HCT116 (cell line): ENCODE data around the gene NPB. TPM values are rescaled to one million over a fixed set of nuclear protein-coding genes. Genes with fewer than 3 reads are reported as not detected.
A peak's percentile ranks its signal among the peaks of the same experiment; 100 is the strongest.

ENCODE experiments used
- ATAC-seq: fragments of 200-7000 bp; cut with Tn5 transposase; 2 replicates; pipeline ENCODE4 v1.9.1; 2020; ENCODE audit warnings: mild to moderate bottlenecking, moderate library complexity
- BruUV-seq: library from RNA; stranded (reverse); fragments of 400-500 nt; replicated peaks from 2 replicates; lab custom pipeline; 2021; lab: Mats Ljungman, UMichigan
- CTCF ChIA-PET: fragments of 300-600 bp; sonication (Branson Sonifier 250); formaldehyde crosslinking; loops from one replicate; lab custom pipeline; 2021; ENCODE audit warnings: antibody characterized with exemption; lab: Charles Lee
- POLR2A ChIA-PET: fragments of 300-600, 350-600 bp; sonication (Branson Sonifier 250); formaldehyde crosslinking; loops from one replicate; lab custom pipeline; 2021; ENCODE audit warnings: antibody characterized with exemption; lab: Charles Lee
- RAD21 ChIA-PET, 2 experiments: fragments of 300-600 bp; sonication (Branson Sonifier 250); formaldehyde crosslinking; loops; one replicate each; lab custom pipeline; 2023; ENCODE audit warnings: low total read pairs in 2 of 2; ENCODE audit not compliant: uncharacterized antibody in 2 of 2, unreplicated experiment in 2 of 2, low non-redundant PET in 1 of 2; lab: Charles Lee
- DNase-seq: peaks from one replicate; pipeline ENCODE4 v3.0.0-alpha.2; 2010; ENCODE audit warnings: low read depth, low spot score
- H2AFZ ChIP-seq: fragments of 200-600 bp; shearing (Covaris generic), sonication (generic); 2 replicates; pipeline ENCODE4 v1.6.1; 2017; ENCODE audit warnings: low read depth, mixed run types, mixed read lengths, antibody characterized with exemption, low read length; ENCODE audit not compliant: poor library complexity, severe bottlenecking
- H3K27ac ChIP-seq: 2 replicates; pipeline ENCODE4 v1.5.1; 2012; ENCODE audit warnings: low read depth, low read length
- H3K27me3 ChIP-seq: fragments of 200-600 bp; sonication (generic); 2 replicates; pipeline ENCODE4 v1.6.1; 2016; ENCODE audit warnings: mixed run types, low read length, mixed read lengths; ENCODE audit not compliant: insufficient read depth
- H3K36me3 ChIP-seq, 2 experiments: fragments of 200-500 bp in 1 of 2; fragments of 200-600 bp in 1 of 2; sonication (Bioruptor generic) in 1 of 2; sonication (generic) in 1 of 2; 2 replicates each; pipeline versions ENCODE4 v1.5.1 to v1.6.1; 2014 to 2016; ENCODE audit warnings: low read length in 2 of 2, inconsistent platforms in 1 of 2, mixed read lengths in 1 of 2, mixed run types in 1 of 2; ENCODE audit not compliant: insufficient read depth in 2 of 2, control insufficient read depth in 1 of 2
- H3K4me1 ChIP-seq, 2 experiments: fragments of 200-600 bp in 1 of 2; sonication (generic) in 1 of 2; 2 replicates each; pipeline versions ENCODE4 v1.5.1 to v1.6.1; 2012 to 2017; ENCODE audit warnings: low read length in 2 of 2, inconsistent platforms in 1 of 2, mild to moderate bottlenecking in 1 of 2, mixed read lengths in 1 of 2, mixed run types in 1 of 2, moderate library complexity in 1 of 2; ENCODE audit not compliant: insufficient read depth in 2 of 2, control insufficient read depth in 1 of 2
- H3K4me2 ChIP-seq: fragments of 200-600 bp; sonication (generic); 2 replicates; pipeline ENCODE4 v1.6.1; 2017; ENCODE audit warnings: mixed run types, low read length, mixed read lengths
- H3K4me3 ChIP-seq, 2 experiments: fragments of 200-600 bp in 1 of 2; sonication (generic) in 1 of 2; replicated peaks in 1 of 2; 2 replicates each; pipeline ENCODE4 v1.5.1; 2011 to 2016; ENCODE audit warnings: low read length in 2 of 2, control low read depth in 1 of 2, low read depth in 1 of 2, mild to moderate bottlenecking in 1 of 2, mixed read lengths in 1 of 2, mixed run types in 1 of 2
- H3K79me2 ChIP-seq: fragments of 200-600 bp; sonication (generic); 2 replicates; pipeline ENCODE4 v1.6.1; 2017; ENCODE audit warnings: mild to moderate bottlenecking, mixed run types, low read length, moderate library complexity, mixed read lengths; ENCODE audit not compliant: insufficient read depth
- H3K9ac ChIP-seq: fragments of 200-600 bp; sonication (generic); 2 replicates; pipeline ENCODE4 v1.6.1; 2016; ENCODE audit warnings: low read length, mixed read lengths
- H3K9me2 ChIP-seq: fragments of 200-600 bp; sonication (generic), shearing (Covaris generic); 2 replicates; pipeline ENCODE4 v1.6.1; 2017; ENCODE audit warnings: mixed run types, mild to moderate bottlenecking, moderate library complexity; ENCODE audit not compliant: insufficient read depth
- H3K9me3 ChIP-seq, 2 experiments: fragments of 200-500 bp in 1 of 2; fragments of 200-600 bp in 1 of 2; sonication (Bioruptor generic) in 1 of 2; sonication (generic) in 1 of 2; 2 replicates each; pipeline ENCODE4 v1.6.1; 2014 to 2017; ENCODE audit warnings: low read length in 2 of 2, mixed read lengths in 2 of 2, inconsistent platforms in 1 of 2, low read depth in 1 of 2, mild to moderate bottlenecking in 1 of 2, mixed run types in 1 of 2, moderate library complexity in 1 of 2; ENCODE audit not compliant: control insufficient read depth in 1 of 2, insufficient read depth in 1 of 2
- H4K20me1 ChIP-seq: fragments of 200-600 bp; sonication (generic), shearing (Covaris generic); 2 replicates; pipeline ENCODE4 v1.6.1; 2017; ENCODE audit warnings: mixed run types, mild to moderate bottlenecking, moderate library complexity; ENCODE audit not compliant: insufficient read depth
- CBX3 ChIP-seq: IDR thresholded peaks from 2 replicates; pipeline ENCODE4 v1.6.1; 2012; ENCODE audit warnings: low read depth
- CTCF ChIP-seq, 3 experiments: fragments of 200-600 bp in 1 of 3; sonication (generic) in 1 of 3; IDR thresholded peaks in 2 of 3; conservative IDR thresholded peaks in 1 of 3; 2 replicates each; pipeline ENCODE4 v1.5.1; 2012 to 2017; ENCODE audit warnings: low read depth in 2 of 3, low read length in 2 of 3, antibody characterized with exemption in 1 of 3, borderline replicate concordance in 1 of 3, control low read depth in 1 of 3, mild to moderate bottlenecking in 1 of 3, mixed read lengths in 1 of 3, mixed run types in 1 of 3, moderate library complexity in 1 of 3; ENCODE audit not compliant: insufficient read depth in 1 of 3
- EGR1 ChIP-seq: IDR thresholded peaks from 2 replicates; pipeline ENCODE4 v1.6.1; 2012; ENCODE audit warnings: low read depth
- ELF1 ChIP-seq: IDR thresholded peaks from 2 replicates; pipeline ENCODE4 v1.6.1; 2012; ENCODE audit warnings: low read depth, borderline replicate concordance
- EZH2 ChIP-seq: fragments of 200-600 bp; sonication (generic); IDR thresholded peaks from 2 replicates; pipeline ENCODE4 v1.6.1; 2017; ENCODE audit warnings: antibody characterized with exemption, mixed run types
- FOSL1 ChIP-seq: IDR thresholded peaks from 2 replicates; pipeline ENCODE4 v1.6.1; 2012; ENCODE audit warnings: low read depth
- JUND ChIP-seq: IDR thresholded peaks from 2 replicates; pipeline ENCODE4 v1.6.1; 2012
- MAX ChIP-seq: IDR thresholded peaks from 2 replicates; pipeline ENCODE4 v1.6.1; 2012
- POLR2AphosphoS5 ChIP-seq: IDR thresholded peaks from 2 replicates; pipeline ENCODE4 v1.6.1; 2011; ENCODE audit warnings: mild to moderate bottlenecking, low read depth, low read length, moderate library complexity
- RAD21 ChIP-seq: IDR thresholded peaks from 2 replicates; pipeline ENCODE4 v1.6.1; 2012; ENCODE audit warnings: low read depth, mild to moderate bottlenecking
- REST ChIP-seq: IDR thresholded peaks from 2 replicates; pipeline ENCODE4 v1.6.1; 2012; ENCODE audit warnings: low read depth
- SIN3A ChIP-seq: IDR thresholded peaks from 2 replicates; pipeline ENCODE4 v1.6.1; 2012; ENCODE audit warnings: low read depth
- SP1 ChIP-seq: IDR thresholded peaks from 2 replicates; pipeline ENCODE4 v1.6.1; 2012; ENCODE audit warnings: low read depth
- YY1 ChIP-seq: IDR thresholded peaks from 2 replicates; pipeline ENCODE4 v1.6.1; 2011; ENCODE audit warnings: low read length, low read depth, moderate library complexity, mild to moderate bottlenecking; ENCODE audit not compliant: insufficient replicate concordance; ENCODE audit errors: extremely low read depth
- ZBTB33 ChIP-seq: IDR thresholded peaks from 2 replicates; pipeline ENCODE4 v1.6.1; 2011; ENCODE audit warnings: mild to moderate bottlenecking, low read length, moderate library complexity; ENCODE audit not compliant: insufficient replicate concordance; ENCODE audit errors: extremely low read depth
- ZFX ChIP-seq: fragments of 450-650 bp; IDR thresholded peaks from 2 replicates; pipeline ENCODE4 v1.6.1; 2017
- ZNF274 ChIP-seq: fragments of 200-500 bp; sonication (Bioruptor generic); IDR thresholded peaks from 2 replicates; pipeline ENCODE4 v1.6.1; 2014; ENCODE audit warnings: mild to moderate bottlenecking, low read depth, low read length, inconsistent platforms
- intact Hi-C: fragments of 100-400 bp; cut with micrococcal nuclease; formaldehyde crosslinking; loops from 2 replicates; pipeline ENCODE4 v1.10.0; 2022
- total RNA-seq: library from RNA; stranded (reverse); gene quantifications from one replicate; pipeline ENCODE4 v1.2.1, GENCODE V29; 2021; ENCODE audit not compliant: unreplicated experiment

The NPB gene
- total RNA-seq, 1 experiment from 2014 or later, result 1.2 TPM

- Histone ChIP-seq H3K27me3 (no peaks in the 10 kb centered on the region), H3K27ac (peak overlapping the region; percentile 99), H3K4me2 (peak overlapping the region; percentile 86), H3K4me3 (peak overlapping the region; percentile 71 to 95), H3K36me3 (peaks cover 9 to 21% of the 10 kb centered on the region in 2 experiments; a peak in 3 of 4 replicates), H4K20me1 (peaks cover 4% of the 10 kb centered on the region; the same call in 1 of the 2 replicates), H3K9ac (peak overlapping the region; percentile 99), H3K79me2 (peaks cover 52% of the 10 kb centered on the region), H3K9me3 (no peaks in the 10 kb centered on the region), H3K4me1 (peaks cover 38 to 83% of the 10 kb centered on the region in 2 experiments), H2AFZ (no peak overlapping the region), H3K9me2 (no peaks in the 10 kb centered on the region)
- CTCF ChIA-PET, result interaction anchor here (0.7 to 2.7 kb wide), 8 partner anchors 9 to 168 kb away, joined by 3 to 27 read pairs (median 4); partner anchors contain the start of genes CENPX, DCXR, LRRC45 and MAFG
- intact Hi-C loops, result loop anchor here (1.0 to 5.0 kb wide), 2 partner anchors 58 to 152 kb away; partner anchors contain the start of gene MAFG
- POLR2A ChIA-PET, result interaction anchor here (0.6 to 1.6 kb wide), 5 partner anchors 9 to 152 kb away, joined by 3 to 5 read pairs (median 3); partner anchors contain the start of gene P4HB
- RAD21 ChIA-PET, result interaction anchor here in 1 of 2 experiments (0.8 kb wide), 1 partner anchor 40 kb away, joined by 3 read pairs; no protein-coding TSS in a partner anchor
- peak; percentile 17 for ATAC-seq
- DNase-seq, result no peak
- no TSS peak for BruUV-seq
- TF ChIP-seq ELF1 (no peak), EGR1 (no peak), YY1 (no peak), ZFX (peak; percentile 45; the same call in 1 of the 2 replicates), ZNF274 (no peak), CTCF (IDR thresholded peaks at IDR 0.05 in 2 of 3, conservative IDR thresholded peaks at IDR 0.05 in 1 of 3; ENCODE audit: borderline replicate concordance in 1 of 3, insufficient read depth in 1 of 3, low read depth in 2 of 3, low read length in 2 of 3) (peak in 2 of 3 experiments; percentile 97 to 98; a peak in 4 of 6 replicates), SIN3A (no peak), EZH2 (no peak), RAD21 (no peak), SP1 (no peak), REST (no peak), FOSL1 (no peak), MAX (no peak), JUND (no peak), CBX3 (no peak), ZBTB33 (no peak), POLR2AphosphoS5 (no peak)
Measured at GRCh38 chr17:81869221-81870130, 32.6 kb upstream of the NPB start.
